WI38 (cell line): ENCODE measurements around the gene SOCS1.

Source experiments
- H3K4me3 ChIP-seq: 2 replicates; pipeline ENCODE4 v1.5.1; 2011; ENCODE audit warnings: low read depth, mild to moderate bottlenecking, control low read depth, low read length
- CTCF ChIP-seq: IDR thresholded peaks from 2 replicates; pipeline ENCODE4 v1.5.1; 2012; ENCODE audit warnings: low read depth, mild to moderate bottlenecking, control low read depth, low read length

SOCS1 gene

GRCh38 chr16:11211977-11212797 is 43.8 kb downstream of the SOCS1 start:
- H3K4me3 ChIP-seq: no peak overlapping the region

GRCh38 chr16:11211061-11211976 is 44.7 kb downstream of the SOCS1 start:
- TF ChIP-seq CTCF: no peak
- no peak overlapping the region for H3K4me3 ChIP-seq

More at GRCh38 chr16:11211977-11212797, 43.8 kb downstream of the SOCS1 start:
- TF ChIP-seq CTCF: no peak

- no peak for TF ChIP-seq CTCF
- no peak overlapping the region for H3K4me3 ChIP-seq
Measured at GRCh38 chr16:11210260-11210659, 45.7 kb downstream of the SOCS1 start.

- no peak overlapping the region for H3K4me3 ChIP-seq
- no peak for TF ChIP-seq CTCF
Measured at GRCh38 chr16:11208916-11209665, 46.9 kb downstream of the SOCS1 start.

- TF ChIP-seq CTCF: no peak
- no peak overlapping the region for H3K4me3 ChIP-seq
Measured at GRCh38 chr16:11207646-11208045, 48.4 kb downstream of the SOCS1 start.

GRCh38 chr16:11205754-11206581 is 50.0 kb downstream of the SOCS1 start:
- no peak for TF ChIP-seq CTCF
- no peak overlapping the region for H3K4me3 ChIP-seq
